ENCODE measurements around the gene SOX9.

- TF ChIP-seq MYC (IDR thresholded peaks at IDR 0.05; ENCODE audit: borderline replicate concordance, low read length), result no peak
- TF ChIP-seq CTCF (IDR thresholded peaks at IDR 0.05), result no peak
- no peak for TF ChIP-seq EP300 (IDR thresholded peaks at IDR 0.05)
- no peak for TF ChIP-seq RFX5 (IDR thresholded peaks at IDR 0.05)
- TF ChIP-seq, protein P1, sequence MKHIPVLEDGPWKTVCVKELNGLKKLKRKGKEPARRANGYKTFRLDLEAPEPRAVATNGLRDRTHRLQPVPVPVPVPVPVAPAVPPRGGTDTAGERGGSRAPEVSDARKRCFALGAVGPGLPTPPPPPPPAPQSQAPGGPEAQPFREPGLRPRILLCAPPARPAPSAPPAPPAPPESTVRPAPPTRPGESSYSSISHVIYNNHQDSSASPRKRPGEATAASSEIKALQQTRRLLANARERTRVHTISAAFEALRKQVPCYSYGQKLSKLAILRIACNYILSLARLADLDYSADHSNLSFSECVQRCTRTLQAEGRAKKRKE (CRISPR knock-in tag; IDR thresholded peaks at IDR 0.05; ENCODE audit: low read depth), result no peak
- no peak for TF ChIP-seq CEBPB (IDR thresholded peaks at IDR 0.05)
- no peak for TF ChIP-seq POLR2A (IDR thresholded peaks at IDR 0.05; ENCODE audit: low read length)
- no peak for TF ChIP-seq NR3C1 (IDR thresholded peaks at IDR 0.05)
- TF ChIP-seq CHD4 (IDR thresholded peaks at IDR 0.05; ENCODE audit: borderline replicate concordance), result no peak
- no peak for TF ChIP-seq RAD21 (conservative IDR thresholded peaks at IDR 0.05 in 1 of 2, IDR thresholded peaks at IDR 0.05 in 1 of 2)
- no peak for TF ChIP-seq JUNB (IDR thresholded peaks at IDR 0.05)
- no peak for TF ChIP-seq ZFP36 (IDR thresholded peaks at IDR 0.05; ENCODE audit: borderline replicate concordance, partially characterized antibody)
- no peak for TF ChIP-seq EHMT2 (IDR thresholded peaks at IDR 0.05; ENCODE audit: low read depth)
- TF ChIP-seq JUN (IDR thresholded peaks at IDR 0.05), result no peak
These were observed 4.4 kb downstream of the SOX9 start for GRCh38 chr17:72125226-72125651.

Data from A549 (cell line).